ENCODE results near the gene CCDC194.
A peak's percentile ranks its signal among the peaks of the same experiment; 100 is the strongest.

Gene CCDC194

DNA sequence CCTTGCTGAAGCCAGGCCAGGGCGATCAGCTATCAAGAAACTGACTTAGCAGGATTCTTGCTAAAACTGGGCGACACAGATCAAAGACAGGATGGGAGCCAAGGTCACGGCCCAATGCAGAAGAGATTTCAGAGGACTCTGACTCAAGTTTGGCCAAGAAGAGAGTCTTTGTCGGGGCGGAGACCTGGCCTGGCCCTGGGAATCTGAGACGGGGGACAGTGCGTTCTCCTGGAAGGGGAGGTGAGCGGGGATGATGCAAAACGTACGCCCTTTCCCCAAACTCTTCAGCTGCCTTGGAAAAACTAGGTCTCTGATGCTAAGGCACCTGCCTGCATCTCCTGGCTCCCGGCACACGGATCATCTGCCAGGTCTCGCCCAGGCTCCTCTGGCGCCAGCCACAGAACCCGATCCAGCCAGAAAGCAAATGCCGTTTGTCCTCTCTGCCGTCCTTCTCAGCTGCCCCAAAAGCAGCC lies 35.7 kb upstream of the CCDC194 start:
- H3K4me3 ChIP-seq (ENCODE audit: low read depth, low read length) = no peak overlapping the region
- in situ Hi-C loops (cut with HindIII; ENCODE audit: low sequenced_read_pairs) = no loop called here
- no peak for TF ChIP-seq CTCF (IDR thresholded peaks at IDR 0.05; ENCODE audit: low read depth, low read length)
- no peak for DNase-seq (ENCODE audit: low read depth, low spot score)

- TF ChIP-seq CTCF (IDR thresholded peaks at IDR 0.05; ENCODE audit: low read depth, low read length) = peak; percentile 66
- H3K4me3 ChIP-seq (ENCODE audit: low read depth, low read length) = no peak overlapping the region
- peak; percentile 48 for DNase-seq (ENCODE audit: low read depth, low spot score)
- in situ Hi-C loops (cut with HindIII; ENCODE audit: low sequenced_read_pairs) = no loop called here
Observed at GRCh38 chr19:17424743-17425365, 30.9 kb upstream of the CCDC194 start.

DNA sequence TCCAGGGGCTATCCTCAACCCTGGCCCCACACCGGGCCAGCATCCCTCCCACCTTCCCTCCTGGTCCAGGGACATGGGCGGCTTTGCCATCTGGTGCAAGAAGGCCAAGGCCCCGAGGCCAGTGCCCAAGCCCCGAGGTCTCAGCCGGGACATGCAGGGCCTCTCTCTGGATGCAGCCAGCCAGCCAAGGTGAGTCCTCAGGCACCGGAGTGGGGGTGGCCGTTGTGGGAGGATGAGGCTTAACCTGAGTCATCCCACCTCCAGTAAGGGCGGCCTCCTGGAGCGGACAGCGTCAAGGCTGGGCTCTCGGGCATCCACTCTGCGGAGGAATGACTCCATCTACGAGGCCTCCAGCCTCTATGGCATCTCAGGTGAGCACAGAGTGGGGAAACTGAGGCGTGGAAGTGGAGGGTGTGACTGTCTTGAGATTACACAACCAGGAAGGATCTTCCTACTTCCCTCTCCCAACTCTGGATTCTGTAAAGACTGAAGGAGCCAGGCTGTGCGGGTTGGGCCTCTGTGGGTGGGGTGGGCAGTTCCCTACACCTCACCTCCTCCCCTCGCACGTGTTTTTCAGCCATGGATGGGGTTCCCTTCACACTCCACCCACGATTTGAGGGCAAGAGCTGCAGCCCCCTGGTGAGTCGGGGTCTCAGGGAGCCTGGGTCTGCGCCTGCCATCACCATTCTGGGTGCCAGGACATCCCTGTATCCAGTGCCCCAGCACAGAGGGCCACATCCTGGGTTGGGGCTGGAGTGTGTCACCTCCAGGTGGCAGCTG lies 29.6 kb upstream of the CCDC194 start:
- in situ Hi-C loops (cut with HindIII; ENCODE audit: low sequenced_read_pairs) = no loop called here
- no peak for DNase-seq (ENCODE audit: low read depth, low spot score)
- no peak for TF ChIP-seq CTCF (IDR thresholded peaks at IDR 0.05; ENCODE audit: low read depth, low read length)
- no peak overlapping the region for H3K4me3 ChIP-seq (ENCODE audit: low read depth, low read length)

- no peak overlapping the region for H3K4me3 ChIP-seq (ENCODE audit: low read depth, low read length)
- no peak for TF ChIP-seq CTCF (IDR thresholded peaks at IDR 0.05; ENCODE audit: low read depth, low read length)
- DNase-seq (ENCODE audit: low read depth, low spot score) = no peak
- in situ Hi-C loops (cut with HindIII; ENCODE audit: low sequenced_read_pairs) = no loop called here
Observed at GRCh38 chr19:17421942-17422341, 27.9 kb upstream of the CCDC194 start.

GRCh38 chr19:17420475-17420924 lies 26.5 kb upstream of the CCDC194 start:
- in situ Hi-C loops (cut with HindIII; ENCODE audit: low sequenced_read_pairs) = no loop called here
- H3K4me3 ChIP-seq (ENCODE audit: low read depth, low read length) = peak overlapping the region; percentile 79
- TF ChIP-seq CTCF (IDR thresholded peaks at IDR 0.05; ENCODE audit: low read depth, low read length) = no peak
- peak; percentile 8 for DNase-seq (ENCODE audit: low read depth, low spot score)

DNA sequence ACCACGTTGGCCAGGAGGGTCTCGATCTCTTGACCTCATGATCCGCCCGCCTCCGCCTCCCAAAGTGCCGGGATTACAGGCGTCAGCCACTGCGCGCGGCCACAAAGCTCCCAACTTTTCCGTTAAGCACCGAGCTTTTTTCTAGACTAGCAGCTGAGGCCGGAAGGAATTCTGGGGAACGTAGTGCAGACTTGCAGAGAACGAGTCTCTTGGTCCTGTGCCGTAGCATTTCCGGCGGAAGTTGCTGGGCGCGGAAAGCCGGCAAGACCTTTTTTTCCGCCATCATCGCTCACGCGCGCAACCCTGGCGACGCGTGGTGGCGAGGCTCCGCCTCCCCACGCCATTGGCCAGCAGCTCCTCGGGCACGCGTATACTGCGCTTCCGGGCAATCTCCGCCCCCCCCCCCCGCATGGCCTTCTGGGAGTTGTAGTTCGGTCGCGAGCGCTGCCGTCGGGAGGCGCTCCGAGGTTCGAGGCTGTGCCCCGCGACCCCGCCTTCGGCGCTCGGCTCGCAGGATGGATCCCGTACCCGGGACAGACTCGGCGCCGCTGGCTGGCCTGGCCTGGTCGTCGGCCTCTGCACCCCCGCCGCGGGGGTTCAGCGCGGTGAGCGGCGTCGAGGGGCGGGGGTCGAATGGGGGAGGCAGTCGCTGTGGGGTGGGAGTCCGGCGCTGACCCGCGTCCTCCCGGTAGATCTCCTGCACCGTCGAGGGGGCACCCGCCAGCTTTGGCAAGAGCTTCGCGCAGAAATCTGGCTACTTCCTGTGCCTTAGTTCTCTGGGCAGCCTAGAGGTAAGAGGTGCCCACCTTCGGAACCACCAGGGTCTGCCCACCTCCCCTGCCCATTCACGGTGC lies 25.9 kb upstream of the CCDC194 start, which contains the start of gene MVB12A:
Gene MVB12A, plus strand, starts transcription at position 427 of the 854 bp plus-strand sequence. Its CDS starts 89 bp downstream, at position 516.
- no peak for TF ChIP-seq CTCF (IDR thresholded peaks at IDR 0.05; ENCODE audit: low read depth, low read length)

More for the DNA sequence above, 25.9 kb upstream of the CCDC194 start, which contains the start of gene MVB12A:
- in situ Hi-C loops (cut with HindIII; ENCODE audit: low sequenced_read_pairs) = no loop called here
- H3K4me3 ChIP-seq (ENCODE audit: low read depth, low read length) = peak within 1 kb of the TSS; percentile 79
- peak; percentile 100 for DNase-seq (ENCODE audit: low read depth, low spot score)
